Dermis blood vessel endothelial cell (primary cell): ENCODE data around the gene KIAA2012. TPM values are rescaled to one million over a fixed set of nuclear protein-coding genes. Genes with fewer than 3 reads are reported as not detected.

Experiments
- DNase-seq: peaks from one replicate; pipeline ENCODE4 v3.0.0; 2010
- total RNA-seq: library from RNA; depleted of rRNA; stranded (reverse); fragments of >200 nt; gene quantifications from 2 replicates; pipeline ENCODE4 v1.2.3, GENCODE V29; 2014

KIAA2012 gene
- not detected in 2 replicates for total RNA-seq

DNA sequence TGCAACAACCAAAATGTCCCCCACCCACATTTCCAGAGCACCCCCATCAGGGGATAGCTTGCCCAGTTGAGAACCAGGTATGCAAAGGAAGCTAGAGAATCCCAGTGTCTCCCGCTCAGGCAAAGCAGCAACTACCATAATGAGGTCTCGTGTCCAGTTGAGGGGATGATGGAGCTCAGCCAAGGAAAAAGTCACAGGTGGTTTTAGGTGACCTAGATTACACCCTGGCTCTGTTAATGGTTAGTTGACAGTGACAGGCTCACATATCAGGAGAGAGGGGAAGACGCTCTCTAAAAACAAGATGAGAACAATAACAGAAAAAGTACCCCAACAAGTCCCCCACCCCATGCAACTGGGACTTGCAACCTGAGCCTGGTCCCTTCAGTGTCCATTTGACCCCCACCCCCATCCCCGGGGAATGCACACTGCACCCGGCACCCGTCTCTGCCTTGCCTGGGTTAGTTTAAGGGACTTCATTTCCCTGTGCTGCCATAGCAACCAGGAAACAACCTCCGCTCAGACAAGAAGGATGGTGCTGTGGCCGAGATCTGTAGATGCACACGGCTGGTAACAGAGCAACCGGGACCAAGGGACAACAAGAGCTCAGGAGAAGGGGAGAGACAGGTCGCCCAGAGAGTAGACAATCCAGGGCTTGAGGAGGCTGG lies at the start of gene KIAA2012:
TSS of gene KIAA2012 (plus strand) at position 519 of the 665 bp plus-strand sequence. CDS start 373 bp downstream, outside the sequence.
- DNase-seq = no peak

DNA sequence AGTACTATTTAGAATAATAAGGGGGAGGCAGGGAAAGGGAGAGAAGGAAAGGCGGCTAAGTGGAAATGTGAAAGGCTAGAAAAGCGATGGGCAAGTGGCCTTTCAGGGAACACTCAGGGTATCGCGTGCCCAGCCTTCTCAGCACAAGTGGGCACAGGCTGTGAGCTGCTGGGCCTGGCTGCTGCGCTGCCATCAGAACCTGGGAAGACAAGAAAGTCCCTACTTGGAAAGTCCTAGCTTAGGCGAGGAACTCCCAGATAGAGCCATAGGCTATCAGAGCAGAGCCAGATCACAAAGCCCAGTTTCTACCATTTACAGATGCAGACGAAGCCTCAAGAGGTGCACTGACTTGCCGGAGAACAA lies 49.2 kb upstream of the KIAA2012 start:
- no peak for DNase-seq

DNA sequence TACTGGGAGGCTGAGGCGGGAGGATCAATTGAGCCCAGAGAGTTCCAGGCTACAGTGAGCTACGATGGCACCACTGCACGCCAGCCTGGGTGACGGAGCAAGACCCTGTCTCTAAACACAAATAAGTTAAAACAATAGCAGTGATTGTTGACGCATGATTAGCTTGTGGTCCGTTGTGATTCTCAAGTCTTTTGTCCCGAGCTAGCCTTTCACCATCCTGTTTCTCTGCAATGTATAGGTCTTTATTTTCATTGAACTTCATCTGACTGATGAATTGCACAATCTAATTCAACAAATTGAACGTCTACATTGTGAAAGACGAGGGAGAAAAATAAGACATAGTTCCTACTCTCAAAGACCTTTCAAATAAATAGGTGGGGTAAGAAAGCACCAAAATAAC lies 48.2 kb upstream of the KIAA2012 start:
- DNase-seq = no peak

DNA sequence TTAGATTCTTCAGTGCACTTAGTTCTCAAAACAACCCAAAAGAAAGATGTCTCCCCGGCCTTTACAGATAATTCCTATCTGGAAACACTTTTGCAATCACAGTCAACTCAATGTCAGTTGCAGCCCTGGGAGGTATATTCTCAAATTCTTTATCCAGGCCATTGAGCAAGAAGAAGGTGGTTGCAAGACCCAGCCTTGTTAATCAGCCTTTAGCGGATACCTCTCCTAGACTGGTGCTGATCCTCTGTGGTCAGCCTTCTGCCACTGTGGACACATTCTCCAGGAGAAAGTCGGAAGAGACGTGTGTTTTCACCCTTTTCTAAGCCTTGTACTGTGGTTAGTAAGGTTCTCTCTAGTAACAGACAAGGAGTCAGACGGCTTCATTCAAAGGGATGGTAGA lies 47.2 kb upstream of the KIAA2012 start:
- no peak for DNase-seq

DNA sequence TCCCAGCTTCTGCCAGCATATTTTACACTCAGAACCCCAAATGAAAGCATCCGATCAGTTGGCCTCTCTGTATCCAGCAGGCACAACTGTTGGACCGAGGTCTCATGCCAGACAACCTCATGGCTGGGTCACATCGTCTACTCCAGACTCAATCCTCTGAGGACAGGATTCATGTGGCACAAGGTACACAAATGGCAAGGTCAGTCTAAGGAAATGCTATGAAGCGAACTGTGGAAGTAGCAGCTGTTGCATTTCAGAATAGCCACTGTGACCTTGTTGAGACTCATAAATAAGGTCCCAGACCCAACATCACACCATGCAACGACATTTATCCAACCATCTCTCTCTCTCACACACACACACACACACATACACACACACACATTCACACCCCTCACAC lies 46.5 kb upstream of the KIAA2012 start:
- DNase-seq = no peak

DNA sequence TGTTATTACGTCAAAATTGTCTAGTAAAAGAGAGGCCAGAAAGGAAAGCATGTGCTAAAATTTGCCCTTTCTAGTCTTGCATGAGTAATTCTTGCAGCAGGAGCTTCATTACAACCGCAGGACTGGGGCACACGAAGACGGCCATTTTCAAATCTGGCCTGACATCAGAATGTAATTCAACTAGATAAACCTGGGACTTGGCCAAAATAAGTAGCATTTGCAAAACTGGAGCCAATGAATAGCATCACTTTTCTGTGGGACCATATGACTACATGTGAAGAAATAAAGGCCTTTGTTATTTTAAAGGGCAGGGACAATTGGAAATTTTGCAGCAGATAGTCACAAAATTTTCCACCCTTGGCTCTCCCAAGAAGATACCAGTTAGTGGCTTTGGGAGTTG lies 42.4 kb upstream of the KIAA2012 start:
- no peak for DNase-seq

DNA sequence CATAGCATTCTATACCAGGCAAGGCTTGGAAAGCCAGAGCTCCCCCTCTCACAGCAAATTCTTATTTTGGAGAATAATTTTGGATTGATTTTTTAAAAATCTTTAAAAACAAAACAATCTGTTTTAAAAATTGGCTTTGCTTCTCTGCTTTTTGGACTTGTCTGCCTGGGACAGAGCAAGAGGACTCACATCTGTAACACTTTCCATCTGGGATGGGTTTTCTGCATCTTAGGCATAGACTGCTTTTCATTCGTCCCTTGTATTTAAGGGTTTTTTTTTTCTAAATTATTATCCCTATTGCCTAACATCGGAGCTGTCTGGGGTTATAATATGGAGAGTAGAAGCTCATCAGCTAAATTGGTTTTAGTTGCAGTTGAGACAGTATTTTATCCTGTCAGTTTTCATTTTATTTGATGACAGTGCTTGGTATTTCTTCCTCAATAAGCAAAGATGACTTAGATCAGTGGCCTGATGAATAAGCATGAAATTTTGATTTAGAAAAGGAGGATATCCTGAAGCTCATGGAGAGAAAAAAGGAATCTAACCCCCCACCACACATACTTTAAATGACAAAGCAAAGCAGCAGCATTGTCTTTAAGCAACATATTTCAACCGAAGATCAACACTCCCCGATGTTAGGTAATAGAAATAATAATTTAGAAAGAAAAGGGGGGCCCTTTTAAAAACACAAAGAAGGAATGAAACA lies 41.7 kb upstream of the KIAA2012 start:
- no peak for DNase-seq

DNA sequence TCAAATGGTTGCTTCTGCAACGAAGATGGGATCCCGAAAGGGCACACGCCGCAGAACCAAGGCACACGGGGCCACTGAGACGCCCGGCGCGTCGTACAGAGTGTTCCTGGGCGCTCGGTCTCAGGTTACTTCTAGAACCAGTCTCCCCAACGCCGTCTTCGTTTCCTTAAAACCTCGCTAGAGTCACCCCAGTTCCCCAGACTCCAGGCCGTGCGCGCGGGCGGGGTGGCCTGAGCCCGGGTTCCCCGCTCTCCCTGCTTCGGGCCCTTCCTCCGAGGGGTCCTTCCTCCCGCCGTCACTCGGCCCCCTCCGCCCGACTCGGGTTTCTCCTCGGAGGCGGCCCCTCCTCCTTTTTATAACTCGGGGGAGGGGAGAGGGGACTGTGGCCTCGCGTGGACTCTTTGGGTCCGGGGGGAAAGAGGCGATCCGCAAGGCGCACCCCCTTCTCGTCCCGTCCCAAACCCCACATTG lies 40.2 kb upstream of the KIAA2012 start:
- DNase-seq = peak; percentile 15

DNA sequence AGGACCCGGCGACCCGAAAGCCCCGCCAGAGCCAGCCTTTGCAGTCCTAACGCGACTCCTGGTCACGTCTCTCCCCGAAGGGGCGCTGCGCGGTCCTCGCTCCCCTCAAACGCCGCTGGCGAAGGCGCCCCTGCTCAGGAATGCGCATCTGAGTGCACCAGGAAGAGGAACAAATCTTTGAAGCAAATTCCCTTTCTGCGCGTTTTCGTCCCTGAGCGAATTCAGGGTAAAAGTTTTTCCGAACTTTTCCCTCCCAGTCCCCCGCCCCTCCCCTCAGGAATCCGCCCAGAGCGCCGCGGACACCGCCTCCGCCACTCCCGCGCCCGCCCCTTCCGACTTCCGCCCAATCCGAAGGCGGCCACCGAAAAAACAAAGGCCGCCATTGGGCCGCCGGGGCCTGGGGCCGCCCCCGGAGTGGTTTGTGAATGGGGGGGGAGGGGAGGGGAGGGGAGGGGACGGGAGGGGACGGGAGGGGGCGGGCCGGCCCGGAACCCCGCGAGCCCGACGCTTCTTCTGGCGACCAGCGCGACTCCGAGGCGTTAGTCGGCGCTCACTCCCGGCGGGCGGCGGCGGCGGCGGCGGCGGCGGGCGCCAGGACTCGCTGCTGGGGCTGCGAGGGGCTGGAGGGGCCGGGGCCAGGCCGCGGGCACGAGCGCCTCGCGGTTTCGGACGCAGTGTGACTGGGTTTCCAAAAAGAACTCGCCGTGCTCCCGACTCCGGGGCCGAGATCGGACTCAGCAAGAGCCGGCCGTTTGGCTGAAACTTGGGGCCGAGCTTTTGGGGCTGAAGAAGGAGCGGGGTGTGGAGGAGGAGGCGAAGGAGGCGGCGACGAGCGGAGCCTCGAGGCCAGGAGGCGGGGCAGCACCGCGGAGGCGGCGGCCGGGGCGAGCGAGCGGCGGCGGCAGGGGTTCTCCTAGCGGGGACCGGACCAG lies 39.5 kb upstream of the KIAA2012 start, which contains the start of gene FZD7:
TSS of gene FZD7 (plus strand) at position 539 of the 932 bp plus-strand sequence. CDS start 793 bp downstream, outside the sequence.
- peak; percentile 83 for DNase-seq

DNA sequence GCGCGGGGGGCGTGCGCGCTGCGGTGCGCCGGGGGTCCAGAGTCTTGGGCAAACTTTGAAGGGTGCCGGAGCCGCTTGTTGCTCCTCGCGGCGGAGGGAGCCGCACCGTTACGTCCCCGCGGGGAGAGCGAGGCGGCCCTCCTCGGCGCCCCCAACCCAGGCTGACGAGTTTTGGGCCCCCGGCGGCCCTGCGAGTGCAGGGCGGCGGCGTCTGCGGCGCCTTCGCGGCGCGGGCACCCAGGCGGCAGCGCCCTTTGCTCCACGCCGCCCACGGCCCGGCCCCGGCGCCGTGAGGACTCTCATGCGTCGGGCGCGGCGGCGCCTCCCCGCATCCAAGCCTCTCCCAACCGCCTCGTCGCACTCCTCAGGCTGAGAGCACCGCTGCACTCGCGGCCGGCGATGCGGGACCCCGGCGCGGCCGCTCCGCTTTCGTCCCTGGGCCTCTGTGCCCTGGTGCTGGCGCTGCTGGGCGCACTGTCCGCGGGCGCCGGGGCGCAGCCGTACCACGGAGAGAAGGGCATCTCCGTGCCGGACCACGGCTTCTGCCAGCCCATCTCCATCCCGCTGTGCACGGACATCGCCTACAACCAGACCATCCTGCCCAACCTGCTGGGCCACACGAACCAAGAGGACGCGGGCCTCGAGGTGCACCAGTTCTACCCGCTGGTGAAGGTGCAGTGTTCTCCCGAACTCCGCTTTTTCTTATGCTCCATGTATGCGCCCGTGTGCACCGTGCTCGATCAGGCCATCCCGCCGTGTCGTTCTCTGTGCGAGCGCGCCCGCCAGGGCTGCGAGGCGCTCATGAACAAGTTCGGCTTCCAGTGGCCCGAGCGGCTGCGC lies 38.6 kb upstream of the KIAA2012 start:
- peak; percentile 24 for DNase-seq

DNA sequence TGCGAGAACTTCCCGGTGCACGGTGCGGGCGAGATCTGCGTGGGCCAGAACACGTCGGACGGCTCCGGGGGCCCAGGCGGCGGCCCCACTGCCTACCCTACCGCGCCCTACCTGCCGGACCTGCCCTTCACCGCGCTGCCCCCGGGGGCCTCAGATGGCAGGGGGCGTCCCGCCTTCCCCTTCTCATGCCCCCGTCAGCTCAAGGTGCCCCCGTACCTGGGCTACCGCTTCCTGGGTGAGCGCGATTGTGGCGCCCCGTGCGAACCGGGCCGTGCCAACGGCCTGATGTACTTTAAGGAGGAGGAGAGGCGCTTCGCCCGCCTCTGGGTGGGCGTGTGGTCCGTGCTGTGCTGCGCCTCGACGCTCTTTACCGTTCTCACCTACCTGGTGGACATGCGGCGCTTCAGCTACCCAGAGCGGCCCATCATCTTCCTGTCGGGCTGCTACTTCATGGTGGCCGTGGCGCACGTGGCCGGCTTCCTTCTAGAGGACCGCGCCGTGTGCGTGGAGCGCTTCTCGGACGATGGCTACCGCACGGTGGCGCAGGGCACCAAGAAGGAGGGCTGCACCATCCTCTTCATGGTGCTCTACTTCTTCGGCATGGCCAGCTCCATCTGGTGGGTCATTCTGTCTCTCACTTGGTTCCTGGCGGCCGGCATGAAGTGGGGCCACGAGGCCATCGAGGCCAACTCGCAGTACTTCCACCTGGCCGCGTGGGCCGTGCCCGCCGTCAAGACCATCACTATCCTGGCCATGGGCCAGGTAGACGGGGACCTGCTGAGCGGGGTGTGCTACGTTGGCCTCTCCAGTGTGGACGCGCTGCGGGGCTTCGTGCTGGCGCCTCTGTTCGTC lies 37.7 kb upstream of the KIAA2012 start:
- DNase-seq = peak; percentile 43

DNA sequence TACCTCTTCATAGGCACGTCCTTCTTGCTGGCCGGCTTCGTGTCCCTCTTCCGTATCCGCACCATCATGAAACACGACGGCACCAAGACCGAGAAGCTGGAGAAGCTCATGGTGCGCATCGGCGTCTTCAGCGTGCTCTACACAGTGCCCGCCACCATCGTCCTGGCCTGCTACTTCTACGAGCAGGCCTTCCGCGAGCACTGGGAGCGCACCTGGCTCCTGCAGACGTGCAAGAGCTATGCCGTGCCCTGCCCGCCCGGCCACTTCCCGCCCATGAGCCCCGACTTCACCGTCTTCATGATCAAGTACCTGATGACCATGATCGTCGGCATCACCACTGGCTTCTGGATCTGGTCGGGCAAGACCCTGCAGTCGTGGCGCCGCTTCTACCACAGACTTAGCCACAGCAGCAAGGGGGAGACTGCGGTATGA lies 37.1 kb upstream of the KIAA2012 start:
- DNase-seq = no peak

DNA sequence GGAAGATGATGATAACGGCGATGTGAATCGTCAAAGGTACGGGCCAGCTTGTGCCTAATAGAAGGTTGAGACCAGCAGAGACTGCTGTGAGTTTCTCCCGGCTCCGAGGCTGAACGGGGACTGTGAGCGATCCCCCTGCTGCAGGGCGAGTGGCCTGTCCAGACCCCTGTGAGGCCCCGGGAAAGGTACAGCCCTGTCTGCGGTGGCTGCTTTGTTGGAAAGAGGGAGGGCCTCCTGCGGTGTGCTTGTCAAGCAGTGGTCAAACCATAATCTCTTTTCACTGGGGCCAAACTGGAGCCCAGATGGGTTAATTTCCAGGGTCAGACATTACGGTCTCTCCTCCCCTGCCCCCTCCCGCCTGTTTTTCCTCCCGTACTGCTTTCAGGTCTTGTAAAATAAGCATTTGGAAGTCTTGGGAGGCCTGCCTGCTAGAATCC lies 36.4 kb upstream of the KIAA2012 start:
- DNase-seq = no peak

DNA sequence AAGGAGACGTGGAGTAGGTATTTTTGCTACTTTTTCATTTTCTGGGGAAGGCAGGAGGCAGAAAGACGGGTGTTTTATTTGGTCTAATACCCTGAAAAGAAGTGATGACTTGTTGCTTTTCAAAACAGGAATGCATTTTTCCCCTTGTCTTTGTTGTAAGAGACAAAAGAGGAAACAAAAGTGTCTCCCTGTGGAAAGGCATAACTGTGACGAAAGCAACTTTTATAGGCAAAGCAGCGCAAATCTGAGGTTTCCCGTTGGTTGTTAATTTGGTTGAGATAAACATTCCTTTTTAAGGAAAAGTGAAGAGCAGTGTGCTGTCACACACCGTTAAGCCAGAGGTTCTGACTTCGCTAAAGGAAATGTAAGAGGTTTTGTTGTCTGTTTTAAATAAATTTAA lies 36.0 kb upstream of the KIAA2012 start:
- DNase-seq = no peak

DNA sequence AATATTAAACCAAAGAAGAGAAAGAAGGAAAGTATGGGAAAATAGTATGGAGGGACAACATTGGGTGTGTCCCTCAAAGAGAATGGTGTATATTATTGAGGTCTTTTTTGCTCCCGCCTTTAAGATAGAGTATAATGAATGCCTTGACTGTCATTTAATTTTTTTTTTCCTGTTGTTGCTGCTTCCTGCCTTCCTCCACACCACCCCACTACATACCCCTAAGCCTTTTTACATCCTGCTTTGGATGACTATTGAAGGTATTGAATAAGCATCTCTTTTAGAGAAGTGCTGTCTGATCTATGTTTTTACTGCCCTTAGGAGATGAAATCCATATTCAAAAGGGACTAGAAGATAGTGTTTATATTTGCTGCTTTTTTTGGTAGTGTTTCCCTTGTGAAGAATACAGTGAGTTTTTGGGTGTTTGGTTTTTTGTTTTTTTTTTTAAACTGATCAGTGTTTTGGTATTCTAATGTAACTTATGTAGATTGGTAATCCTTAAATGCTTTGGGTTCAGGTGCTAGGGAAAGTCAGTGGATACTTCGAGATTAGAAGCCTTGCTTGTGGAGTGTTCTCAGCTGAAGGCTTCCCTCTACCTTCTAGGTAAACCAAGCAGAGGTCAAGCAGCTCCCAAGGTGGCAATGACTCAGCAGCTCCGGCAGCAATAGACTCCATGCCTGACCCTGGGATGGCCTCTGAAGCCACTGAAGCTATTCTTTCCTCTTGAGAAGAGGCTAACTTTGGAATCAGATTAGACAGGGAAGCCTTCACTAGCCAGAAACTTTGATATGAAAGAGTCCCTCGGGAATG lies 34.4 kb upstream of the KIAA2012 start:
- no peak for DNase-seq

DNA sequence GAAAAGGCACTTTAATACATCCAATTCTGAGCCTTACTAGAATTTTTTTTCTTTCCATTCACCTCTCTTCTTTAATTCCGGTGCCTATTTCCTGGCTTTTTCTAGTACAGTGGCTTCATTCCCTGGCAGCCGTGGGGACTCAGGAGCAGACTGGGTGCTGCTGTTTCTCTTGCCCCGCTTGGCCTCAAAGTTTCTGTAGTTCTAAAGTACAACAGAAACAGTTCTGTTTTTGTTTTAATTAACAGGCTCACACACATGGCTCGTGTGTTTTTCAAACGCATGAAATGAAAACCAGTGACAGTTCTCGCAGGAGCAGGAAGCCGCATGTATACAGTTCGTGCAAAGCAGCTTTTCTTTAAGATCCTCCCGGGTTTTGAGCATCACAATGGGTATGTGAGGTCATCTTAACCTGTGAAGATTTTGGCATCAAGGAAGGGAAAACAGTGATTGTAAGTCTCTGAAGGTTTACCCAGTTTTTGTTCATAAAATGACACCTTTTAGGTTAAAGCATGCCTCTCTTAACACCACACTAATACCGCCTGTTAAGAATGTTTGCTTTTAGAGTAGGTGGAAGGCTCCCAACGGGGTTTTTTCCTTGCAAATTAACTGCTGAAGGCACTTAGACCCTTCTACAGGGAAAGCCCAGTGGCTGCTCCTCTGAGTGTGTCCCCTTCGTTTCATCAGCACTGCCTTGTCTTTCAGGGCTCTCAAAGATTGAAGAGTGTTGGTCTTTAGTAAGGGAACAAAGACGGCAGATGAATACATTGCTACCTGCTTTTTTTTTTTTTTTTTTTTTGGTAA lies 33.6 kb upstream of the KIAA2012 start:
- no peak for DNase-seq

DNA sequence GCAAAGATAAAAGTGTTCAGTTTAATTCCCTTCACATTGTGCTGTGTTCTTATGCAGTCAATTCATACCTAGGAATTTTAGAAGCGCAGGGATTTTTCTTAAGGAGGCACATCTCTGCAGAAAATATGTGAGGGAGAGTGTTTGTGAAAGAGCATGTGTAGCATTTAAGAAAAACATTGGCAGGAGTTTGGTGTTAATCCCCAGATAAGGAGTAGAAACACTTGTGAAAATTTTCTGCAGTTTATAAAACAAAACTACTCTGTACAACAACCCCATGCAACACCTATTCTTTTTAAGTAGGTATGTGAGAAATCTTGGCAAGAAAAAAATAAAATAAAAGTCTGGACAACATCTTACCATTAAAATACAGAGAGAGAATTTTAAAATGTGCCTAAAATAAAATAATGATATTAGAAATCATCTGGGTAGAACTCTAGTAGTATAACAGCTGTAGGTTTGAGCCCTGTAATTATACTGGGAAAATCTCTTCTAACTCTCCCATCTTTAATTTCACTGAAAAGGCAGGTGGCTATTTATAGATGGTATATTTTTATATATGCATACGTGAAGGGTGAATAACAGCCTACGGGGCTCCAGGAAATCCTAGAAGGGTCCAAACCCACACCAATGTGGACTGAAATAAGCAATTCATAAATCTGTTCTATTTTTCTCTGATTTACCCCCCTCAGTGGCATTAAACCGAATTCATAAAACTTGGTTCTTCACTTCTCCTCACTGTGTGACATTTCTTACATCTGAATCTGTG lies 32.8 kb upstream of the KIAA2012 start:
- no peak for DNase-seq

DNA sequence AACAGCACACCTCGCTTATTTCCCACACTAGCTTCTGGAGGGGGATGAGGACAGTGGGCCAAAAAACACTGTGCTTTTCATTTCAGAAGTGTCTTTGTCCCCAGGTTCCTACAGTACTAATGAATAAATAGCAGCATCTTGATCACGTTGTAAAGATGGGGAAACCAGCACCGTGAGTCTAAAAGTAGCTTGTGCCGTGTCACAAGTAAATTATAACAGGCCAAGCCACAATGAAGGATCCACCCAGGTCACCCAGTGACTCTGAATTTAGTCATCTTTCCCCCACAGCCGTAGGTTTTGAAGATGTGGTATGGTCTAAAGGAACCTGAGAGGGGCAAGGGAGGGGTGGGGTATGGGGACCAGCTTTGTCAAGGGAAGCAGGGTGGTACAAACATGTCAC lies 30.6 kb upstream of the KIAA2012 start:
- DNase-seq = no peak
